ENCODE measurements around the gene PPP2R3A. TPM values are rescaled to one million over a fixed set of nuclear protein-coding genes. Genes with fewer than 3 reads are reported as not detected.
A peak's percentile ranks its signal among the peaks of the same experiment; 100 is the strongest.

The PPP2R3A gene
- total RNA-seq, 5 donors from 2014 or later (not counting 1 experiment from before 2014, with no cell fraction given): 0.19 to 0.95 (median 0.30) TPM

- ATAC-seq (replicated peaks in 1 of 4): no peak
- Mint-ChIP-seq H3K9me3 (no peaks in the 10 kb centered on the region), H3K4me1 (peaks cover 49 to 58% (median 51%) of the 10 kb centered on the region in 3 donors), H3K4me3 (no peak overlapping the region), H3K27me3 (no peaks in the 10 kb centered on the region), H3K27ac (peak overlapping the region in 1 of 2 donors; percentile 31), H3K36me3 (peaks cover 17% of the 10 kb centered on the region)
- H3K27ac ChIP-seq (ENCODE audit: low read length): no peak overlapping the region
- peaks cover 3 to 5% of the 10 kb centered on the region in 2 experiments for H3K4me1 ChIP-seq (ENCODE audit: control insufficient read depth in 1 of 2, extremely low read depth in 1 of 2, insufficient read depth in 2 of 2, low read length in 2 of 2)
- H3K27me3 ChIP-seq (replicated peaks in 1 of 2; ENCODE audit: control insufficient read depth in 2 of 2, extremely low read depth in 1 of 2, insufficient read depth in 2 of 2, low read length in 1 of 2): no peaks in the 10 kb centered on the region
- 84% methylated on average over 4 of the region's 6 CpGs for WGBS (ENCODE audit: insufficient coverage)
- H3K4me3 ChIP-seq (ENCODE audit: control insufficient read depth in 1 of 2, extremely low read depth in 1 of 2, low read length in 1 of 2): no peak overlapping the region
- ChIA-PET POLR2A (interaction anchor here in 1 of 2 donors (0.7 kb wide), 1 partner anchor 36 kb away, joined by 3 read pairs; no protein-coding TSS in a partner anchor), CTCF (no interaction called here)
- H3K9me3 ChIP-seq: no peaks in the 10 kb centered on the region
- DNase-seq: no peak
- H3K36me3 ChIP-seq (ENCODE audit: control insufficient read depth in 2 of 2, extremely low read depth in 1 of 2, insufficient read depth in 1 of 2, low read length in 1 of 2): peaks cover 0 to 16% of the 10 kb centered on the region in 2 donors
These were observed 181.6 kb downstream of the PPP2R3A start for GRCh38 chr3:136146981-136147729.

- ChIA-PET POLR2A (interaction anchor here in 1 of 2 donors (0.6 to 2.0 kb wide), 2 partner anchors 14 to 48 kb away, joined by 3 to 4 read pairs; no protein-coding TSS in a partner anchor), CTCF (interaction anchor here in 1 of 2 donors (0.6 kb wide), 1 partner anchor 231 kb away, joined by 6 read pairs; no protein-coding TSS in a partner anchor)
- DNase-seq: no peak
- peaks cover 0 to 23% of the 10 kb centered on the region in 2 donors for H3K36me3 ChIP-seq (ENCODE audit: control insufficient read depth in 2 of 2, extremely low read depth in 1 of 2, insufficient read depth in 1 of 2, low read length in 1 of 2)
- H3K4me1 Mint-ChIP-seq: peaks cover 64 to 71% (median 67%) of the 10 kb centered on the region in 3 donors
- no peak overlapping the region for H3K27ac ChIP-seq (ENCODE audit: low read length)
- WGBS (ENCODE audit: insufficient coverage): no CpG with 5 or more reads among the region's 3 CpGs
- no peaks in the 10 kb centered on the region for H3K27me3 ChIP-seq (replicated peaks in 1 of 2; ENCODE audit: control insufficient read depth in 2 of 2, extremely low read depth in 1 of 2, insufficient read depth in 2 of 2, low read length in 1 of 2)
- no peak overlapping the region for H3K4me3 ChIP-seq (ENCODE audit: control insufficient read depth in 1 of 2, extremely low read depth in 1 of 2, low read length in 1 of 2)
- peaks cover 25% of the 10 kb centered on the region for H3K36me3 Mint-ChIP-seq
- no peak for ATAC-seq (replicated peaks in 1 of 4)
- H3K27ac Mint-ChIP-seq: peak overlapping the region; percentile 56 to 71
- H3K27me3 Mint-ChIP-seq: no peaks in the 10 kb centered on the region
- no peaks in the 10 kb centered on the region for H3K9me3 Mint-ChIP-seq
- H3K4me1 ChIP-seq (ENCODE audit: control insufficient read depth in 1 of 2, extremely low read depth in 1 of 2, insufficient read depth in 2 of 2, low read length in 2 of 2): peaks cover 5 to 16% of the 10 kb centered on the region in 2 experiments
- no peak overlapping the region for H3K4me3 Mint-ChIP-seq
- H3K9me3 ChIP-seq: no peaks in the 10 kb centered on the region
These were observed 184.1 kb downstream of the PPP2R3A start for GRCh38 chr3:136149667-136150066.

DNA sequence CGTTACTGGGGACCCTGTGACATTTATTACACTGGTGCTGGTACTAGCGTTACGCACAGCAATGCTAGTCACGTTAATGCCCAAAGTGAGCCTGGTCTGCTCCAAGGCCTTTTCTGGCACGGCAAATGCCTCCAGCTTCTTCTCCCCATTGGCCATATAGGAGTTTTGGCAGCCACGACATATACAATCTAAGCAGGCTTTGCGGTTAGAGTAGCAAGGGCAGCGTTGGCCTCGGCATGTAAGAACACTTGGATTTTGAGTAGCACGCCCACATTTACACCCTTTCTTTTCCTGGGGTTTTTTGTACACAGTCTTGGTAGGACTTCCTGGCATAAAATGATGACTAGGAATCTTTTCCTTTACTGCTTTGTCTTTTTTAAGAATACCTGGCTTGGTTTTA, 185.7 kb downstream of the PPP2R3A start:
- peaks cover 5 to 27% of the 10 kb centered on the region in 2 experiments for H3K4me1 ChIP-seq (ENCODE audit: control insufficient read depth in 1 of 2, extremely low read depth in 1 of 2, insufficient read depth in 2 of 2, low read length in 2 of 2)
- Mint-ChIP-seq H3K4me3 (no peak overlapping the region), H3K27ac (peak overlapping the region; percentile 4 to 43), H3K9me3 (no peaks in the 10 kb centered on the region), H3K36me3 (peaks cover 30% of the 10 kb centered on the region), H3K4me1 (peaks cover 77 to 80% (median 80%) of the 10 kb centered on the region in 3 donors), H3K27me3 (no peaks in the 10 kb centered on the region)
- no peaks in the 10 kb centered on the region for H3K9me3 ChIP-seq
- no peaks in the 10 kb centered on the region for H3K27me3 ChIP-seq (replicated peaks in 1 of 2; ENCODE audit: control insufficient read depth in 2 of 2, extremely low read depth in 1 of 2, insufficient read depth in 2 of 2, low read length in 1 of 2)
- H3K36me3 ChIP-seq (ENCODE audit: control insufficient read depth in 2 of 2, extremely low read depth in 1 of 2, insufficient read depth in 1 of 2, low read length in 1 of 2): peaks cover 0 to 23% of the 10 kb centered on the region in 2 donors
- ATAC-seq (replicated peaks in 1 of 4): no peak
- 100% methylated on average over 8 of the region's 10 CpGs for WGBS (ENCODE audit: insufficient coverage)
- no peak for DNase-seq
- POLR2A ChIA-PET: interaction anchor here (0.6 to 2.0 kb wide), 3 partner anchors 42 to 1389 kb away, joined by 3 to 4 read pairs (median 4); no protein-coding TSS in a partner anchor
- no peak overlapping the region for H3K4me3 ChIP-seq (ENCODE audit: control insufficient read depth in 1 of 2, extremely low read depth in 1 of 2, low read length in 1 of 2)
- CTCF ChIA-PET: interaction anchor here in 1 of 2 donors (1.2 kb wide), 1 partner anchor 239 kb away, joined by 3 read pairs; no protein-coding TSS in a partner anchor
- no peak overlapping the region for H3K27ac ChIP-seq (ENCODE audit: low read length)

DNA sequence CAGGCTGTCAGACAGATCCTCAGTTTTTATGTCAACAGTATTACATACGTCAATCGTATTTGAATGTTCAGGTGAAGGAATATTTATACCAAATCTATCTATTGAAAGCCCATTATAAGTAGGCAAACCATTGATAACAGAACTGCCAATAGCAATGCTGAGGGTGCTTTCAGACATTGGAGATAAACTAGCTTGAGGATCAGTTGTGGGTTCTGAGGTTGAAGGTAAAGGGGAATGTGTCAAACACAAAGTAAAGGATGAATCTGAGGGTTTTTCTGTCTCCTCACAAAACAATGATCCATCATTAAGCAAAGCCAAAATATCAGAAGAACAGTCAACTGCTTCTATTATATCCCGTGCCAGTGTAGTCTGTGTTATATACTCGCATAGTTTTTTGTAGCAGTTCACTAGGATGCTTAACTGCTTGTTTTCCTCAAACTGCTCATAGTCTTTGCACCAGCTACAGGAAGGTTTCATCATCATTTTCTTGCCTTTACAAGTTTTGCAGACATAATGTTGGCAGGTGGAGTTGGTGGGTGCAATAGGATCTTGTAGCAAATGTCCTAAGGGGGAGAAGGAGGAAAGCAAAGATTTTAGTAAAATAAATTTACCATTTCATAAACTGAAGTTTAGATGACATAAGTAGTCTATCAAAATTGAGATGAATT, 186.8 kb downstream of the PPP2R3A start:
- DNase-seq (no peak), ATAC-seq (replicated peaks in 1 of 4) (no peak)
- no peaks in the 10 kb centered on the region for H3K9me3 Mint-ChIP-seq
- H3K27me3 Mint-ChIP-seq: no peaks in the 10 kb centered on the region
- Histone ChIP-seq H3K27me3 (replicated peaks in 1 of 2; ENCODE audit: control insufficient read depth in 2 of 2, extremely low read depth in 1 of 2, insufficient read depth in 2 of 2, low read length in 1 of 2) (no peaks in the 10 kb centered on the region), H3K9me3 (no peaks in the 10 kb centered on the region), H3K4me1 (ENCODE audit: control insufficient read depth in 1 of 2, extremely low read depth in 1 of 2, insufficient read depth in 2 of 2, low read length in 2 of 2) (peaks cover 5 to 27% of the 10 kb centered on the region in 2 experiments), H3K4me3 (ENCODE audit: control insufficient read depth in 1 of 2, extremely low read depth in 1 of 2, low read length in 1 of 2) (no peak overlapping the region), H3K27ac (ENCODE audit: low read length) (no peak overlapping the region), H3K36me3 (ENCODE audit: control insufficient read depth in 2 of 2, extremely low read depth in 1 of 2, insufficient read depth in 1 of 2, low read length in 1 of 2) (peaks cover 0 to 23% of the 10 kb centered on the region in 2 donors)
- no peak overlapping the region for H3K4me3 Mint-ChIP-seq
- peaks cover 31% of the 10 kb centered on the region for H3K36me3 Mint-ChIP-seq
- peaks cover 80 to 83% (median 81%) of the 10 kb centered on the region in 3 donors for H3K4me1 Mint-ChIP-seq
- H3K27ac Mint-ChIP-seq: peak overlapping the region in 1 of 2 donors; percentile 9
- ChIA-PET POLR2A (no interaction called here), CTCF (interaction anchor here in 1 of 2 donors (0.6 kb wide), 1 partner anchor 37 kb away, joined by 5 read pairs; no protein-coding TSS in a partner anchor)
- WGBS (ENCODE audit: insufficient coverage): no CpG with 5 or more reads among the region's 4 CpGs

DNA sequence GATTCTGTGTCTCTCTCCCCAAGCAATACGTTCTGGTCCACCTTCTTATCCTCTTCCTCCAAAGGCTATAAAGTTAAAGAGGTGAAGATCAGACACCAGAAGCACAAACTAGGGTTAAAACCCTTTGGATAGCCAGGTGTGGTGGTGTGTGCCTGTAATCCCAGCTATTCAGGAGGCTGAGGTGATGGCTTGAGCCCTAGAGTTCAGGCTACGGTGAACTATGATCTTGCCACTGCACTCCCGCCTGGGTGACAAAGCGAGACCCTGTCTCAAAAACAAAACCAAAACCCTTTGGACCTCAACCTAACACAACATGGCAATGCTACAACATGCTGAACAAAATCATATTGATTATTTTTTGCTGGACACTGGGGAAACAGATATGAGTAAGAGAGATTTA, 187.4 kb downstream of the PPP2R3A start:
- peaks cover 0 to 22% of the 10 kb centered on the region in 2 donors for H3K36me3 ChIP-seq (ENCODE audit: control insufficient read depth in 2 of 2, extremely low read depth in 1 of 2, insufficient read depth in 1 of 2, low read length in 1 of 2)
- Mint-ChIP-seq H3K27me3 (no peaks in the 10 kb centered on the region), H3K27ac (peak overlapping the region; percentile 49 to 73)

GRCh38 chr3:136161516-136161915, 196.0 kb downstream of the PPP2R3A start:
- Histone ChIP-seq H3K4me1 (ENCODE audit: control insufficient read depth in 1 of 2, extremely low read depth in 1 of 2, insufficient read depth in 2 of 2, low read length in 2 of 2) (peaks cover 15 to 24% of the 10 kb centered on the region in 2 experiments), H3K9me3 (no peaks in the 10 kb centered on the region), H3K27me3 (replicated peaks in 1 of 2; ENCODE audit: control insufficient read depth in 2 of 2, extremely low read depth in 1 of 2, insufficient read depth in 2 of 2, low read length in 1 of 2) (no peaks in the 10 kb centered on the region), H3K4me3 (ENCODE audit: control insufficient read depth in 1 of 2, extremely low read depth in 1 of 2, low read length in 1 of 2) (no peak overlapping the region), H3K27ac (ENCODE audit: low read length) (no peak overlapping the region), H3K36me3 (ENCODE audit: control insufficient read depth in 2 of 2, extremely low read depth in 1 of 2, insufficient read depth in 1 of 2, low read length in 1 of 2) (no peaks in the 10 kb centered on the region)
- ATAC-seq (replicated peaks in 1 of 4) (no peak), DNase-seq (no peak)
- H3K36me3 Mint-ChIP-seq: peaks cover 23% of the 10 kb centered on the region
- peak overlapping the region in 1 of 3 donors; percentile 53 for H3K4me3 Mint-ChIP-seq
- no peaks in the 10 kb centered on the region for H3K27me3 Mint-ChIP-seq
- ChIA-PET POLR2A (interaction anchor here in 1 of 2 donors (0.6 kb wide), 1 partner anchor 231 kb away, joined by 8 read pairs; no protein-coding TSS in a partner anchor), CTCF (no interaction called here)
- H3K4me1 Mint-ChIP-seq: peaks cover 69 to 81% (median 76%) of the 10 kb centered on the region in 3 donors
- no peaks in the 10 kb centered on the region for H3K9me3 Mint-ChIP-seq
- H3K27ac Mint-ChIP-seq: peak overlapping the region in 1 of 2 donors; percentile 34

More for the DNA sequence above, 187.4 kb downstream of the PPP2R3A start:
- Histone ChIP-seq H3K27me3 (replicated peaks in 1 of 2; ENCODE audit: control insufficient read depth in 2 of 2, extremely low read depth in 1 of 2, insufficient read depth in 2 of 2, low read length in 1 of 2) (no peaks in the 10 kb centered on the region), H3K27ac (ENCODE audit: low read length) (no peak overlapping the region), H3K4me1 (ENCODE audit: control insufficient read depth in 1 of 2, extremely low read depth in 1 of 2, insufficient read depth in 2 of 2, low read length in 2 of 2) (peaks cover 5 to 29% of the 10 kb centered on the region in 2 experiments), H3K9me3 (no peaks in the 10 kb centered on the region), H3K4me3 (ENCODE audit: control insufficient read depth in 1 of 2, extremely low read depth in 1 of 2, low read length in 1 of 2) (no peak overlapping the region)
- Mint-ChIP-seq H3K36me3 (peaks cover 34% of the 10 kb centered on the region), H3K9me3 (no peaks in the 10 kb centered on the region), H3K4me1 (peaks cover 81 to 83% (median 83%) of the 10 kb centered on the region in 3 donors), H3K4me3 (no peak overlapping the region)
- no CpG with 5 or more reads among the region's 4 CpGs for WGBS (ENCODE audit: insufficient coverage)
- DNase-seq: no peak
- ChIA-PET POLR2A (no interaction called here), CTCF (interaction anchor here in 1 of 2 donors (0.7 kb wide), 1 partner anchor 820 kb away, joined by 5 read pairs; no protein-coding TSS in a partner anchor)
- ATAC-seq (replicated peaks in 1 of 4): peak in 1 of 4 experiments; percentile 15

Measured in T-cell (primary cell).